Ovary (tissue), 3 donors: ENCODE data around the gene CMTM7.
"Not testable (repeated sequence)": the region's sequence is repeated elsewhere in the genome, so short reads cannot be mapped to it uniquely, and the experiment has no call there.

Experiments
- POLR2A ChIP-seq: fragments of 450-650 bp; IDR thresholded peaks from one replicate; pipeline ENCODE4 v1.6.1; 2017; ENCODE audit warnings: antibody characterized with exemption, mild to moderate bottlenecking, moderate library complexity
- TF ChIP-seq, protein P1 (sequence below), 3 donors: fragments of 450-650 bp in 2 of 3; fragments of 200-600 bp in 1 of 3; IDR thresholded peaks; one replicate each; pipeline versions ENCODE4 v1.5.1 to v1.8.0; 2016 to 2022; ENCODE audit warnings: antibody characterized with exemption in 3 of 3, mild to moderate bottlenecking in 1 of 3
- donor health status: DM: no; HTN: no; CAD: no.

DNA sequence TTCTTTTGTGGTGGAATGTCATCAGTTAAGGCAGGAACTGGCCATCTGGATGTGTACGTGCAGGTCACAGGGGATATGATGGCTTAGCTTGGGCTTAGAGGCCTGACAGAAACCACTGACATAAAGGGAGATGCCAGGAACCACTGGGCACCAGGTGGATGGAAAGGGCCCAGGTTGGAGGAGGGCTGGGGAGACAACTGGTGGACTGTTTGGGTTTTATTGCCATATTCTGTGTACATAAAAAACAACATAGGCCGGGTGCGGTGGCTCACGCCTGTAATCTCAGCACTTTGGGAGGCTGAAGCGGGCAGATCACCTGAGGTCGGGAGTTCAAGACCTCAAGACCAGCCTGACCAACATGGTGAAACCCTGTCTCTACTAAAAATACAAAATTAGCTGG is 75.2 kb downstream of the CMTM7 start:
- TF ChIP-seq, protein P1, sequence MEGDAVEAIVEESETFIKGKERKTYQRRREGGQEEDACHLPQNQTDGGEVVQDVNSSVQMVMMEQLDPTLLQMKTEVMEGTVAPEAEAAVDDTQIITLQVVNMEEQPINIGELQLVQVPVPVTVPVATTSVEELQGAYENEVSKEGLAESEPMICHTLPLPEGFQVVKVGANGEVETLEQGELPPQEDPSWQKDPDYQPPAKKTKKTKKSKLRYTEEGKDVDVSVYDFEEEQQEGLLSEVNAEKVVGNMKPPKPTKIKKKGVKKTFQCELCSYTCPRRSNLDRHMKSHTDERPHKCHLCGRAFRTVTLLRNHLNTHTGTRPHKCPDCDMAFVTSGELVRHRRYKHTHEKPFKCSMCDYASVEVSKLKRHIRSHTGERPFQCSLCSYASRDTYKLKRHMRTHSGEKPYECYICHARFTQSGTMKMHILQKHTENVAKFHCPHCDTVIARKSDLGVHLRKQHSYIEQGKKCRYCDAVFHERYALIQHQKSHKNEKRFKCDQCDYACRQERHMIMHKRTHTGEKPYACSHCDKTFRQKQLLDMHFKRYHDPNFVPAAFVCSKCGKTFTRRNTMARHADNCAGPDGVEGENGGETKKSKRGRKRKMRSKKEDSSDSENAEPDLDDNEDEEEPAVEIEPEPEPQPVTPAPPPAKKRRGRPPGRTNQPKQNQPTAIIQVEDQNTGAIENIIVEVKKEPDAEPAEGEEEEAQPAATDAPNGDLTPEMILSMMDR (IDR thresholded peaks at IDR 0.05) = not testable (repeated sequence)
- not testable (repeated sequence) for TF ChIP-seq POLR2A
